Measurements from ENCODE around the gene EMC1. TPM values are rescaled to one million over a fixed set of nuclear protein-coding genes. Genes with fewer than 3 reads are reported as not detected.

Gene EMC1
- 55.5 and 79.1 TPM in 2 replicates for total RNA-seq (ENCODE audit: low replicate concordance)

GRCh38 chr1:19251305-19252196 is at the start of gene EMC1, which contains the start of gene MRTO4:
Gene EMC1 (minus strand): TSS chr1:19251524. CDS start chr1:19251509, 15 bp downstream.
Gene MRTO4 (plus strand): TSS chr1:19251805. CDS start chr1:19251836, 31 bp downstream.

GRCh38 chr1:19288324-19289241 is 37.3 kb upstream of the EMC1 start, which contains the start of gene AKR7A3:
Gene AKR7A3 (minus strand): TSS chr1:19288770. CDS start chr1:19288709, 61 bp downstream.

DNA sequence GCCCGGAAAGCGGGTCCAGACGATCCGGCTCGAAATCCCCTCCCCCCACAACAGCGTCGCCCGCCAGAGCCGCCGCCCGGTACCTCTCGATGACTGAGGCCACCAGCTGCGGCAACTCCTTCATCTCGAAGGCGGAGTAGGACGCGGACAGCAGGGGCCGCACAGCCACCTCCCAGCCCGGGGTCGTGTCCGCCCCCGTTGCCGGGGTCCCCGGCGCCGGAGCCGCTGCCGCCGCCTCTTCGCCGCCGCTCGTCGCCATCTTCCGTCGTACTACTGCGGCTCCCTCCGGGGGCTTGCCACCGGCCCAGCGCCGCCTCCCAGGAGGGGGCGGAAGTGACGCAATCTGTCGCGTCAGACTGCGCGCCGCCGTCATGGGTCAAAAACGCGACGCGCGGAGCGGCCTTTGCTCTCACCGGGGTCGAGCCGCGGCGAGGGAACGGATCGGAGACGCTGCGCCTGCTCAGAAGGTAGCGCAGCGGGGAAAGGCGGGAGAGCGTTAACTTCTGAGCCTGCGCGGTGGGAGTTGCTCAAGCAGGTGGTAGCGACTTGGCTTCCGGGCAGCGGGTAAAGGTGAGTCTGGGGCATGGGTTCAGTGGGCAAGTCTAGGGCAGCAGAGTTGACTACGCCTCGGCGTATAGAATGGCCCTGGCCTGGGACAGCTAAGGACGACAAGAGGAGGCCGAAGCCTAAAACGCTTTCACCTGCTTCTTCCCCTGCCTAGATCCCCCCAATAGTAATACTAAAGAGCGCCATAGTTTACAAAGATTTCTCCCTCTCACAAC is 41.1 kb downstream of the EMC1 start, which contains the start of gene UBR4:
Gene UBR4 (minus strand): TSS at position 277 of the 782 bp plus-strand sequence. CDS start 18 bp downstream, at position 259.

Other genes with a start within 250 kb of the EMC1 start
- 61.0 and 63.1 TPM in 2 replicates for gene UBR4, start 41.3 kb downstream of the EMC1 start, total RNA-seq (ENCODE audit: low replicate concordance)
- 11.3 and 20.7 TPM in 2 replicates for gene MRTO4, start 281 bp upstream of the EMC1 start, total RNA-seq (ENCODE audit: low replicate concordance)
- gene AKR7A3, start 37.2 kb upstream of the EMC1 start, total RNA-seq (ENCODE audit: low replicate concordance): 0.12 and 0.15 TPM in 2 replicates
- 44.9 and 66.7 TPM in 2 replicates for gene AKR7A2, start 60.6 kb upstream of the EMC1 start, total RNA-seq (ENCODE audit: low replicate concordance)
- 13.6 and 14.7 TPM in 2 replicates for gene SLC66A1, start 60.8 kb upstream of the EMC1 start, total RNA-seq (ENCODE audit: low replicate concordance)
- gene CAPZB, start 234.0 kb upstream of the EMC1 start, total RNA-seq (ENCODE audit: low replicate concordance): 99.0 and 126 TPM in 2 replicates

Data from smooth muscle cell of the coronary artery (primary cell).